Measurements from ENCODE around the gene DRG2.
A peak's percentile ranks its signal among the peaks of the same experiment; 100 is the strongest.

Gene DRG2

GRCh38 chr17:18117982-18118975, 30.5 kb downstream of the DRG2 start:
- no peak for DNase-seq

GRCh38 chr17:18119166-18119745, 31.5 kb downstream of the DRG2 start:
- no peak for DNase-seq

GRCh38 chr17:18119938-18120337, 32.2 kb downstream of the DRG2 start:
- DNase-seq, result no peak

DNA sequence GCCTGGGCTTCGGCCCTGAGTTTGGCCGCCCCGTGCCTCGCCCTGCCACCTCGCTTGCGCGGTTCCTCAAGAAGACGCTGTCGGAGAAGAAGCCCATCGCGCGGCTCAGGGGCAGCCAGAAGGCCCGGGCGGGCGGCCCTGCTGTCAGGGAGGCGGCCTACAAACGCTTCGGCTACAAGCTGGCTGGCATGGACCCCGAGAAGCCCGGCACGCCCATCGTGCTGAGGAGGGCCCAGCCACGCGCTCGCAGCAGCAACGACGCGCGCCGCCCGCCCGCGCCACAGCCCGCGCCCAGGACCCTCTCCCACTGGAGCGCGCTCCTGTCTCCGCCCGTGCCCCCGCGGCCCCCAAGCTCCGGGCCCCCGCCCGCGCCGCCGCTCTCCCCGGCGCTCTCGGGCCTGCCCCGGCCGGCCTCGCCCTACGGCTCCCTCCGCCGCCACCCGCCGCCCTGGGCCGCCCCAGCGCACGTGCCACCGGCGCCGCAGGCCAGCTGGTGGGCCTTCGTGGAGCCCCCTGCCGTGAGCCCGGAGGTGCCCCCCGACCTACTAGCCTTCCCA, 32.8 kb downstream of the DRG2 start:
- DNase-seq, result no peak

GRCh38 chr17:18121144-18121910, 33.6 kb downstream of the DRG2 start:
- DNase-seq, result no peak

- no peak for DNase-seq
Observed at GRCh38 chr17:18122990-18123753, 35.4 kb downstream of the DRG2 start.

- no peak for DNase-seq
Observed at GRCh38 chr17:18124345-18125126, 36.8 kb downstream of the DRG2 start.

DNA sequence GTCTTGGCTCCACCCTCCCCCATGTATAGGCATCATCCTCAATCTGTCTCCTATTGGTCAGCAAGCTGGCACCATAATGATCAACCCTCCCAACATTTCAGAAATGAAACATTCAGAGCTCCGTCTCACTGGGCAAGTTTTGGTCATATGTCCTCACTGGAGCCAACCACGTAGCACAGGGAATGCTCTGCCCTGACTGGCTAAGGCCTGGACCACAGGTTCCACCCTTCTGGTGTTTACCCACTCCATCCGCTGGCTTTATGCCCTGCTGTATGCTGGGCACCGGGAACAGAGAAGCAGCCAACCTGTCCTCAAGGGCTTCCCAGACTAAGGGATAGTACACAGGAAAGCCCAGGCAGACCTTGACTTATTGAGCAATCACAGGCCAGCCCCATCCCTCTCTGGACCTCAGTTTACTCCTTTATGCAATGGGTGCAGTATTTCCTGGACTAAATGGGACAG, 41.3 kb downstream of the DRG2 start:
- peak; percentile 2 for DNase-seq

DNA sequence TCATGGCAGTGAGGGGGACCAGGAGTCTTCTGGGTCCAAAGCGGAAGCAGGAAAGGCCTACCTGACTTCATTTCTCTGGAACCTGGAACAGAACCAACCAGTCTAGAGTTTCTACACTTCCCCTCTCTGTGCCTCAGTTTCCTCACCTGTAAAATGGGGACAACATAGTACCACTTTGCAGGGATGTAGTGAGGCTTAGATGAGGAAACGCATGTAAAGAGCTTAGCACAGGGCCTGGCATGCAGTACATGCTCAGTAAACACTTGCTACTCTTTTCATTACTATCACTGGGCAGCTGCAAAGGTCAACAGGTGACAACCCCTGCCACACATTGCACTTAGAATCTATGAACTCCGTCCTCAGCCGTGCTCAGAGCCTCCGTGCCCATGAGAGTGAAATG, 45.0 kb downstream of the DRG2 start:
- DNase-seq, result no peak

- no peak for DNase-seq
Observed at GRCh38 chr17:18136357-18136756, 48.6 kb downstream of the DRG2 start.

GRCh38 chr17:18138065-18138749, 50.5 kb downstream of the DRG2 start:
- no peak for DNase-seq

GRCh38 chr17:18139092-18139491, 51.3 kb downstream of the DRG2 start:
- no peak for DNase-seq

GRCh38 chr17:18139498-18139897, 51.8 kb downstream of the DRG2 start:
- DNase-seq, result no peak

DNA sequence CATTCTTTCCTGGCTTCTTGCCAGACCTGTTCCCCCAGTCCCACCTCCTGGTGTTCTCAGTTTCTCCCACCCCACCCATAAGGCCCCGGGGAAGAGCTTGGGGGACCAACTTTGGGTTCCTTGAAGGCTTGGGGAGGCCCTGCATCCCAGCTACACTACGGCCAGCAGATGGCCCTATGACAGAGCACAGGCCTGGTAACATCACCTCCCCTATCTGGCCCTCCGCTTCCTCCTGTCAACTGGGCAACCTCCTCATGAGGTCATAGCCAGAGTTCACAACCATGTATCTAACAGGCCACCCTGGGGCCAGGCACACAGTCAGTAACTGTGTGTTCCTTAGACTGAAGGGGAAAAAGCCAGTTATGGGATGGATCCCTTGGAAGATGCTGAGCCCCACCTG, 52.2 kb downstream of the DRG2 start:
- DNase-seq, result peak; percentile 27

DNA sequence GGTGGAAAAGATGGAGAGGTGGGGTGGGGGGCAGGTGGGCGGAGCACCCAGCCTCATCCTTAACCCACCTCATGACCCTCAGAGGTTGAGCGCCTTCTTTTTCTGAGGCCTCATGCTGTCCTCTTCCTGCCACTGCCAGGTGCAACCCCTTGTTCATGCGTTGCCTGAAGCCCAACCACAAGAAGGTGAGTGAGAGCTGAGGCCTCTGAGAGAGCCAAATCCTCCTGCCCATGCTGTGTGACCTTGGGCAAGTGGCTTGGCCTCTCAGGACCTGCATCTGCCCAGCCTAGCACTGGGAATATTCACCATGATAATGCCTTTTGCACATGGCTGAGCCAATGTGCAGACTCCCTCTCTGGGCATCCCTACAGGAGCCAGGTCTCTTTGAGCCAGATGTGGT, 52.9 kb downstream of the DRG2 start:
- DNase-seq, result no peak

GRCh38 chr17:18141210-18141803, 53.6 kb downstream of the DRG2 start:
- DNase-seq, result peak; percentile 73

- DNase-seq, result no peak
Observed at GRCh38 chr17:18142417-18142816, 54.7 kb downstream of the DRG2 start.

DNA sequence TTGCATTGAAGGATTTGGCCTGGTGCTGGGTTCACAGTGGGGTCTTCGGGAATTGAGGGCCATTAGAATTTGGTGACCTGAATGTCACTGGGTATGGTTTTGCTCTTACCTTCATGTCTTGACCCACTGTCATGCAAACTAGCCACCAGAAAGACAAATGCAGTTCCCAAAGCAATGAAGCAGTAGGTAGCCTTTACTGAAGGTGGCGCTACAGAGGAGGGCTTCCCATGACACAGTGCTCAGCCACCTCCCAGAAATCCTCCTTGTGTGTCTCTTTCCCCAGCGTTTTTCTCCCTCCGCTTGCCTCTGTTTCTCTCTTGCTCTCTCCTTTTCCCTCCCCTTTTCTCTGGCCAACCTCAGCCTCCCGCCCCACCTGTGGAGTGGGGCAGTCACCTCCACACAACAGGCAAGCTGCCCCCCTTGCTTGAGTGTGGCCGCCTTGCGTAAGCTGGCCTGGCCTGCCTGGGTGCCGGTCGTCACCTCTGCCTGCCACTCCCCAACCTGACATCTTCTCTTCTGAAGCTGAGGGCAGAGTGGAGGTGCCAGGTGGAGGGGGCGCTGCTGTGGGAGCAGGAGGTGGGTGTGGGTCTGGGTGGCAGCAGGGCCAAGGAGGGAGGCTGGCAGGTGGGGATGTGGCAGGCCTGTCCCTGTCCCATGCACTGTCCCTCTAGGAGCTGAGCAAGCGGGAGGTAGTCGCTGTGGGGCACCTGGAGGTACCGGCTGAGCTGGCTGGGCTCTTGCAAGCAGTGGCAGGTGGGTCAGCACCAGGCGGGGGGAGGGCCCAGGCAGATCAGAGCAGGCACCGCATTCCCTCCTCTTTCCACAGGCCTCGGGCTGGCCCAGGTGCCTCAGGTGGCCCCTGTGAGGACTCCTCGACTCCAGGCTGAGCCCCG, 55.5 kb downstream of the DRG2 start:
- DNase-seq, result peak; percentile 48

GRCh38 chr17:18144261-18144660, 56.5 kb downstream of the DRG2 start:
- no peak for DNase-seq

Measured in OCI-M1 (cell line).